PFSK-1 (cell line): ENCODE data around the gene KMT5B.

Experiments
- FOXP2 ChIP-seq: optimal IDR thresholded peaks from 2 replicates; pipeline ENCODE3; 2011; ENCODE audit warnings: borderline replicate concordance, control low read depth, inconsistent platforms; ENCODE audit not compliant: insufficient read depth; ENCODE audit errors: extremely low read length, extremely low read depth
- POLR2AphosphoS5 ChIP-seq: IDR thresholded peaks from 2 replicates; pipeline ENCODE4 v1.6.1; 2012; ENCODE audit warnings: low read depth, mild to moderate bottlenecking, control low read depth, low read length, moderate library complexity
- SIN3A ChIP-seq: IDR thresholded peaks from 2 replicates; pipeline ENCODE4 v1.6.1; 2012; ENCODE audit warnings: mild to moderate bottlenecking, low read length, moderate library complexity, borderline replicate concordance; ENCODE audit not compliant: insufficient read depth
- TAF1 ChIP-seq: IDR thresholded peaks from 2 replicates; pipeline ENCODE4 v1.6.1; 2012; ENCODE audit warnings: low read length, control low read depth, borderline replicate concordance; ENCODE audit not compliant: insufficient read depth
- TF ChIP-seq, protein P1 (sequence below), 2 experiments: IDR thresholded peaks; 2 replicates each; pipeline versions ENCODE4 v1.6.1 to v1.8.0; 2011 to 2012; ENCODE audit warnings: low read depth in 2 of 2, low read length in 2 of 2, control low read depth in 1 of 2, inconsistent platforms in 1 of 2, mild to moderate bottlenecking in 1 of 2, moderate library complexity in 1 of 2; ENCODE audit not compliant: insufficient read depth in 1 of 2

- TF ChIP-seq, protein P1, sequence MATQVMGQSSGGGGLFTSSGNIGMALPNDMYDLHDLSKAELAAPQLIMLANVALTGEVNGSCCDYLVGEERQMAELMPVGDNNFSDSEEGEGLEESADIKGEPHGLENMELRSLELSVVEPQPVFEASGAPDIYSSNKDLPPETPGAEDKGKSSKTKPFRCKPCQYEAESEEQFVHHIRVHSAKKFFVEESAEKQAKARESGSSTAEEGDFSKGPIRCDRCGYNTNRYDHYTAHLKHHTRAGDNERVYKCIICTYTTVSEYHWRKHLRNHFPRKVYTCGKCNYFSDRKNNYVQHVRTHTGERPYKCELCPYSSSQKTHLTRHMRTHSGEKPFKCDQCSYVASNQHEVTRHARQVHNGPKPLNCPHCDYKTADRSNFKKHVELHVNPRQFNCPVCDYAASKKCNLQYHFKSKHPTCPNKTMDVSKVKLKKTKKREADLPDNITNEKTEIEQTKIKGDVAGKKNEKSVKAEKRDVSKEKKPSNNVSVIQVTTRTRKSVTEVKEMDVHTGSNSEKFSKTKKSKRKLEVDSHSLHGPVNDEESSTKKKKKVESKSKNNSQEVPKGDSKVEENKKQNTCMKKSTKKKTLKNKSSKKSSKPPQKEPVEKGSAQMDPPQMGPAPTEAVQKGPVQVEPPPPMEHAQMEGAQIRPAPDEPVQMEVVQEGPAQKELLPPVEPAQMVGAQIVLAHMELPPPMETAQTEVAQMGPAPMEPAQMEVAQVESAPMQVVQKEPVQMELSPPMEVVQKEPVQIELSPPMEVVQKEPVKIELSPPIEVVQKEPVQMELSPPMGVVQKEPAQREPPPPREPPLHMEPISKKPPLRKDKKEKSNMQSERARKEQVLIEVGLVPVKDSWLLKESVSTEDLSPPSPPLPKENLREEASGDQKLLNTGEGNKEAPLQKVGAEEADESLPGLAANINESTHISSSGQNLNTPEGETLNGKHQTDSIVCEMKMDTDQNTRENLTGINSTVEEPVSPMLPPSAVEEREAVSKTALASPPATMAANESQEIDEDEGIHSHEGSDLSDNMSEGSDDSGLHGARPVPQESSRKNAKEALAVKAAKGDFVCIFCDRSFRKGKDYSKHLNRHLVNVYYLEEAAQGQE (IDR thresholded peaks at IDR 0.05; ENCODE audit: insufficient read depth in 1 of 2, low read depth in 2 of 2, low read length in 2 of 2) = no peak
- TF ChIP-seq SIN3A (no peak), POLR2AphosphoS5 (no peak), TAF1 (no peak), FOXP2 (no peak)
These were observed 13.7 kb downstream of the KMT5B start for GRCh38 chr11:68199295-68199987.
